ENCODE measurements around the gene IP6K3.

IP6K3 gene

GRCh38 chr6:33700391-33701050 lies 46.2 kb downstream of the IP6K3 start:
- Histone ChIP-seq H3K27ac (peak overlapping the region; percentile 95; the same call in 1 of the 2 replicates), H3K9me3 (no peaks in the 10 kb centered on the region), H3K4me2 (peak overlapping the region; percentile 89), H3K4me1 (peaks cover 65% of the 10 kb centered on the region), H3K36me3 (peaks cover 6% of the 10 kb centered on the region), H3K27me3 (peaks cover 4% of the 10 kb centered on the region), H3K4me3 (0 out of 2 replicates have a peak overlapping the region, but pooled peaks have one; percentile 10), H4K20me1 (peaks cover 39% of the 10 kb centered on the region), H3K9ac (peak overlapping the region; percentile 79; the same call in 1 of the 2 replicates)
- no peak for TF ChIP-seq Cebpa-rat (IDR thresholded peaks at IDR 0.05)

DNA sequence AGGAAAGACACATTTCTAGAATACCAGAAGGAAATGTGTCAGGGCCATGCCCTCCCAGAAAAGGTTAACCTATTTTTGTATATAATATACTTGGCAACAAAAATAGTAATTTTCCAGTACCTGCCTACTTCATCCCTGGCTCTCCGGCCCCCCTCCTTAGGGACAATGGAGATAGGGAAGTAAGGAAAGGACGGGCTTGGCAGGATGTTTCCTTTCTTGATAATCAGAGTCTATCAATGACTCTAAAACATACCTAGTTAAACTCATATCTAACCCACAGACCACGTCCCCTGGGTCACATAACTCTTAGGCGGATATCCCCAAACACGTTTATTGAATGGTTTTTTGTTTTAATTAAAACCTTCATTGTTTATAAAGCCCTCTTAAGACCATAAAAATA lies 47.0 kb downstream of the IP6K3 start:
- H3K36me3 ChIP-seq = peaks cover 6% of the 10 kb centered on the region
- peaks cover 31% of the 10 kb centered on the region for H4K20me1 ChIP-seq
- peaks cover 72% of the 10 kb centered on the region for H3K4me1 ChIP-seq
- peak overlapping the region; percentile 89 for H3K4me2 ChIP-seq
- peak overlapping the region; percentile 79 for H3K9ac ChIP-seq
- peak overlapping the region; percentile 95; the same call in 1 of the 2 replicates for H3K27ac ChIP-seq
- H3K9me3 ChIP-seq = no peaks in the 10 kb centered on the region
- no peak for TF ChIP-seq Cebpa-rat (IDR thresholded peaks at IDR 0.05)
- no peaks in the 10 kb centered on the region for H3K27me3 ChIP-seq
- H3K4me3 ChIP-seq = peak overlapping the region; percentile 10; the same call in 1 of the 2 replicates

GRCh38 chr6:33699131-33699530 lies 47.6 kb downstream of the IP6K3 start:
- TF ChIP-seq Cebpa-rat (IDR thresholded peaks at IDR 0.05) = no peak
- peaks cover 25% of the 10 kb centered on the region for H4K20me1 ChIP-seq
- H3K36me3 ChIP-seq = peaks cover 3% of the 10 kb centered on the region
- peak overlapping the region; percentile 79 for H3K9ac ChIP-seq
- peaks cover 72% of the 10 kb centered on the region for H3K4me1 ChIP-seq
- peak overlapping the region; percentile 57 for H3K4me3 ChIP-seq
- H3K27ac ChIP-seq = peak overlapping the region; percentile 95
- peak overlapping the region; percentile 89 for H3K4me2 ChIP-seq
- H3K27me3 ChIP-seq = no peaks in the 10 kb centered on the region
- no peaks in the 10 kb centered on the region for H3K9me3 ChIP-seq

GRCh38 chr6:33698494-33698893 lies 48.2 kb downstream of the IP6K3 start:
- Histone ChIP-seq H3K27me3 (no peaks in the 10 kb centered on the region), H3K9ac (peak overlapping the region; percentile 79), H3K27ac (peak overlapping the region; percentile 95), H3K9me3 (no peaks in the 10 kb centered on the region), H3K4me1 (peaks cover 78% of the 10 kb centered on the region), H4K20me1 (peaks cover 18% of the 10 kb centered on the region), H3K4me2 (peak overlapping the region; percentile 89), H3K36me3 (no peaks in the 10 kb centered on the region), H3K4me3 (peak overlapping the region; percentile 57)
- TF ChIP-seq Cebpa-rat (IDR thresholded peaks at IDR 0.05) = no peak

- Histone ChIP-seq H3K9me3 (no peaks in the 10 kb centered on the region), H3K27ac (peak overlapping the region; percentile 95), H4K20me1 (peaks cover 12% of the 10 kb centered on the region; the same call in 1 of the 2 replicates), H3K27me3 (no peaks in the 10 kb centered on the region), H3K4me1 (peaks cover 85% of the 10 kb centered on the region), H3K4me2 (peak overlapping the region; percentile 89), H3K9ac (peak overlapping the region; percentile 79), H3K36me3 (no peaks in the 10 kb centered on the region), H3K4me3 (peak overlapping the region; percentile 57; the same call in 1 of the 2 replicates)
- TF ChIP-seq Cebpa-rat (IDR thresholded peaks at IDR 0.05) = no peak
Measured at GRCh38 chr6:33697845-33698244, 48.9 kb downstream of the IP6K3 start.

DNA sequence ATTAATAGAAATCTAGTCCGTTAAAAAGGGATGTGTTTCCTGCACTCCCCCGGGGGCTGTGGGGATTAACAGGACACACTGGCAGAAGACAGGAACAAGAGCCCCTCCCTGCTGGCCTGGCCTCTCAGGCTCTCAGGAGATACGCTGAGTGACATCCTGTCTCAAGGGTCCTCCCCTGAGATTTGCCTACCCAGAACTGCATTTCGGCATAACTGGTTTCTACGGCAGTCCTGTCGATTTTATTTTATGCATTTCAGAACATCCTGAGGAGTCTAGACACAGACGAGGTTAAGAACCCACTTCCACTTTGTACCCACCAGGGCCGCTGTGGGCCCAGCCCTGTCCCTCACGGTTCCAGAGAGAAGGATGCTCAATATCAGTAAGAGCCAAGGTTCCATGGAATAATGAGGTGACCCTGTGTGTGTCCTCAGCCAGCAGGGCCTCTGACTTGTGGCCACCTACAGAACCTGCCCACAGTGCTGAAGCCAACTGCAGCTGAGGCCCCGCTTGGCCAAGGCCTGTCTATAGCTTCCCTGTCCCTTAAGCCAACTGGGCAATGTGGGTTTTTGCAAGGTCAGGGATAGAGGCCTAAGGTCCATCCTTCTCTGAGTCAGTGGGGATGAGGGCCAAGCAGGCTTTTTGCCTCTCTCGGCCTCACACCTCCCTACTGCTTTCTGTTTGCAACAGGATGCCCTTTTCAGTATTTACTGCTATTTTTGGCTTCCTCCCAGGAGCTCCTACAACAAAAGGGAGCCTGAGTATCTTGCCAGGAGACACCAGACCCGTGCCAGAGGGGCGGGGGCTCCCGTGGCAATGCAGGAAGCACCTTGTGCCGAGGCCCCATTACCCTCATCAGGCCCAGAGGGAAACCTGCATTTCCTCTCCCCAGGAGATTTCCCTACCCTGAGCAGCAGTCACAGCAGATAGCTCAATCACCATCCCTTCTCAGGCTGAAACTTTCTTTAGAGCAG lies 49.9 kb downstream of the IP6K3 start:
- Histone ChIP-seq H3K9me3 (no peaks in the 10 kb centered on the region), H3K9ac (peak overlapping the region; percentile 79), H3K4me1 (peaks cover 95% of the 10 kb centered on the region), H3K36me3 (peaks cover 3% of the 10 kb centered on the region), H3K4me2 (peak overlapping the region; percentile 89), H3K27ac (peak overlapping the region; percentile 95), H3K4me3 (peak overlapping the region; percentile 57), H3K27me3 (no peaks in the 10 kb centered on the region), H4K20me1 (peaks cover 3% of the 10 kb centered on the region; the same call in 1 of the 2 replicates)
- no peak for TF ChIP-seq Cebpa-rat (IDR thresholded peaks at IDR 0.05)

GRCh38 chr6:33696076-33696475 lies 50.6 kb downstream of the IP6K3 start:
- peak overlapping the region; percentile 95 for H3K27ac ChIP-seq
- H4K20me1 ChIP-seq = no peaks in the 10 kb centered on the region
- no peak for TF ChIP-seq Cebpa-rat (IDR thresholded peaks at IDR 0.05)
- H3K4me2 ChIP-seq = peak overlapping the region; percentile 89
- H3K9ac ChIP-seq = peak overlapping the region; percentile 79
- no peaks in the 10 kb centered on the region for H3K27me3 ChIP-seq
- peaks cover 98% of the 10 kb centered on the region for H3K4me1 ChIP-seq
- H3K9me3 ChIP-seq = no peaks in the 10 kb centered on the region
- H3K4me3 ChIP-seq = peak overlapping the region; percentile 57
- peaks cover 10% of the 10 kb centered on the region for H3K36me3 ChIP-seq

GRCh38 chr6:33695451-33695887 lies 51.2 kb downstream of the IP6K3 start:
- no peaks in the 10 kb centered on the region for H3K9me3 ChIP-seq
- peak overlapping the region; percentile 79 for H3K9ac ChIP-seq
- H3K36me3 ChIP-seq = peaks cover 16% of the 10 kb centered on the region
- no peak for TF ChIP-seq Cebpa-rat (IDR thresholded peaks at IDR 0.05)
- H3K4me2 ChIP-seq = peak overlapping the region; percentile 89
- H3K4me3 ChIP-seq = peak overlapping the region; percentile 57
- H3K4me1 ChIP-seq = peaks cover 100% of the 10 kb centered on the region
- peak overlapping the region; percentile 95 for H3K27ac ChIP-seq
- no peaks in the 10 kb centered on the region for H3K27me3 ChIP-seq
- no peaks in the 10 kb centered on the region for H4K20me1 ChIP-seq

- Histone ChIP-seq H4K20me1 (no peaks in the 10 kb centered on the region), H3K36me3 (peaks cover 21% of the 10 kb centered on the region), H3K9ac (peak overlapping the region; percentile 79), H3K4me2 (peak overlapping the region; percentile 89), H3K9me3 (no peaks in the 10 kb centered on the region), H3K4me1 (peaks cover 98% of the 10 kb centered on the region), H3K4me3 (peak overlapping the region; percentile 57), H3K27me3 (no peaks in the 10 kb centered on the region), H3K27ac (peak overlapping the region; percentile 95)
- no peak for TF ChIP-seq Cebpa-rat (IDR thresholded peaks at IDR 0.05)
Measured at GRCh38 chr6:33694977-33695376, 51.7 kb downstream of the IP6K3 start.
